KBM-7 (cell line): ENCODE measurements around the gene TBC1D10A.
A peak's percentile ranks its signal among the peaks of the same experiment; 100 is the strongest.

Experiments used
- DNase-seq: peaks from one replicate; pipeline ENCODE4 v3.0.0-alpha.2; 2015
- in situ Hi-C: fragments of 300-500 bp; cut with MboI; formaldehyde crosslinking; loops from 2 replicates; pipeline ENCODE4 v1.14.3; 2020; ENCODE audit warnings: low sequenced_read_pairs, low pct_unique_long_range_greater_than_20kb, mixed read lengths

The TBC1D10A gene

GRCh38 chr22:30279046-30279788, 47.5 kb downstream of the TBC1D10A start:
- peak; percentile 62 for DNase-seq
- in situ Hi-C loops: no loop called here

- DNase-seq: peak; percentile 57
- in situ Hi-C loops: no loop called here
Measured at GRCh38 chr22:30277547-30278344, 49.0 kb downstream of the TBC1D10A start.

- in situ Hi-C loops: no loop called here
Measured at GRCh38 chr22:30276039-30276438, 50.7 kb downstream of the TBC1D10A start.

GRCh38 chr22:30275625-30276024, 51.1 kb downstream of the TBC1D10A start:
- in situ Hi-C loops: no loop called here
- DNase-seq: no peak

More at GRCh38 chr22:30276039-30276438, 50.7 kb downstream of the TBC1D10A start:
- DNase-seq: no peak

- no peak for DNase-seq
- in situ Hi-C loops: no loop called here
Measured at GRCh38 chr22:30274437-30274812, 52.3 kb downstream of the TBC1D10A start.

GRCh38 chr22:30273711-30274436, 52.9 kb downstream of the TBC1D10A start:
- in situ Hi-C loops: no loop called here
- no peak for DNase-seq

GRCh38 chr22:30272781-30273601, 53.8 kb downstream of the TBC1D10A start:
- no peak for DNase-seq
- in situ Hi-C loops: no loop called here

- DNase-seq: peak; percentile 53
- in situ Hi-C loops: no loop called here
Measured at GRCh38 chr22:30270832-30271231, 55.9 kb downstream of the TBC1D10A start.

GRCh38 chr22:30268331-30268730, 58.4 kb downstream of the TBC1D10A start:
- in situ Hi-C loops: no loop called here
- DNase-seq: no peak

- in situ Hi-C loops: no loop called here
- DNase-seq: peak; percentile 76
Measured at GRCh38 chr22:30267382-30268302, 59.1 kb downstream of the TBC1D10A start.

- DNase-seq: peak; percentile 94
- in situ Hi-C loops: no loop called here
Measured at GRCh38 chr22:30266445-30267381, 60.0 kb downstream of the TBC1D10A start, which contains the start of gene OSM. Gene OSM, minus strand, starts transcription at chr22:30266851. Its CDS starts 52 bp downstream, at chr22:30266799.

- DNase-seq: peak; percentile 90
- in situ Hi-C loops: no loop called here
Measured at GRCh38 chr22:30265823-30266444, 60.8 kb downstream of the TBC1D10A start.

GRCh38 chr22:30265131-30265720, 61.5 kb downstream of the TBC1D10A start:
- in situ Hi-C loops: no loop called here
- DNase-seq: no peak

GRCh38 chr22:30263883-30264282, 62.9 kb downstream of the TBC1D10A start:
- in situ Hi-C loops: no loop called here

GRCh38 chr22:30262917-30263741, 63.6 kb downstream of the TBC1D10A start:
- in situ Hi-C loops: no loop called here
- peak; percentile 82 for DNase-seq

More at GRCh38 chr22:30263883-30264282, 62.9 kb downstream of the TBC1D10A start:
- DNase-seq: no peak
